ENCODE results near the gene LRP1-AS. TPM values are rescaled to one million over a fixed set of nuclear protein-coding genes. Genes with fewer than 3 reads are reported as not detected.

LRP1-AS gene
- total and polyA plus RNA-seq, 4 donors, result not detected

GRCh38 chr12:57118711-57119271, 28.6 kb downstream of the LRP1-AS start:
- no peak overlapping the region for H3K9ac ChIP-seq (ENCODE audit: insufficient read depth in 1 of 2, low read length in 2 of 2)
- no peaks in the 10 kb centered on the region for H3K27me3 ChIP-seq (ENCODE audit: control insufficient read depth in 3 of 3, insufficient read depth in 3 of 3, low read length in 2 of 3)
- H3K4me1 ChIP-seq (ENCODE audit: control insufficient read depth in 5 of 5, insufficient read depth in 5 of 5, low read length in 5 of 5), result peaks cover 0 to 3% (median 0%) of the 10 kb centered on the region in 5 donors
- H3K27ac ChIP-seq (ENCODE audit: low read depth in 1 of 2, low read length in 1 of 2), result peak overlapping the region in 1 of 2 donors; percentile 46
- no peak for TF ChIP-seq CTCF (IDR thresholded peaks at IDR 0.05; ENCODE audit: control extremely low read depth, extremely low read depth)
- H3K9me3 ChIP-seq (ENCODE audit: control insufficient read depth in 4 of 4, insufficient read depth in 3 of 4, low read length in 3 of 4), result no peaks in the 10 kb centered on the region
- H3K36me3 ChIP-seq (ENCODE audit: control insufficient read depth in 4 of 4, insufficient read depth in 4 of 4, low read length in 4 of 4), result no peaks in the 10 kb centered on the region
- 81 to 82% methylated on average over 1 of the region's 1 CpG for WGBS, 2 donors
- H3K4me3 ChIP-seq, result no peak overlapping the region
- ATAC-seq (ENCODE audit: insufficient read depth, low FRiP score) (peak; percentile 34), DNase-seq (peak in 1 of 3 donors; percentile 49)

GRCh38 chr12:57116580-57117281, 30.7 kb downstream of the LRP1-AS start:
- Histone ChIP-seq H3K4me3 (no peak overlapping the region), H3K9ac (ENCODE audit: insufficient read depth in 1 of 2, low read length in 2 of 2) (no peak overlapping the region), H3K9me3 (ENCODE audit: control insufficient read depth in 4 of 4, insufficient read depth in 3 of 4, low read length in 3 of 4) (no peaks in the 10 kb centered on the region), H3K36me3 (ENCODE audit: control insufficient read depth in 4 of 4, insufficient read depth in 4 of 4, low read length in 4 of 4) (no peaks in the 10 kb centered on the region), H3K4me1 (ENCODE audit: control insufficient read depth in 5 of 5, insufficient read depth in 5 of 5, low read length in 5 of 5) (peaks cover 0 to 10% (median 3%) of the 10 kb centered on the region in 5 donors), H3K27me3 (ENCODE audit: control insufficient read depth in 3 of 3, insufficient read depth in 3 of 3, low read length in 2 of 3) (no peaks in the 10 kb centered on the region), H3K27ac (ENCODE audit: low read depth in 1 of 2, low read length in 1 of 2) (no peak overlapping the region)
- TF ChIP-seq CTCF (IDR thresholded peaks at IDR 0.05; ENCODE audit: control extremely low read depth, extremely low read depth), result no peak
- ATAC-seq (ENCODE audit: insufficient read depth, low FRiP score) (no peak), DNase-seq (no peak)
- WGBS, 2 donors, result 75 to 92% methylated on average over 5 of the region's 5 CpGs

GRCh38 chr12:57112492-57113294, 34.7 kb downstream of the LRP1-AS start:
- DNase-seq (no peak), ATAC-seq (ENCODE audit: insufficient read depth, low FRiP score) (no peak)
- peak; percentile 84 for TF ChIP-seq CTCF (IDR thresholded peaks at IDR 0.05; ENCODE audit: control extremely low read depth, extremely low read depth)
- H3K27ac ChIP-seq (ENCODE audit: low read depth in 1 of 2, low read length in 1 of 2), result peak overlapping the region; percentile 92 to 99
- H3K4me3 ChIP-seq, result no peak overlapping the region
- H3K27me3 ChIP-seq (ENCODE audit: control insufficient read depth in 3 of 3, insufficient read depth in 3 of 3, low read length in 2 of 3), result no peaks in the 10 kb centered on the region
- WGBS, 2 donors, result 66 to 70% methylated on average over 9 of the region's 9 CpGs
- peaks cover 0 to 26% (median 7%) of the 10 kb centered on the region in 5 donors for H3K4me1 ChIP-seq (ENCODE audit: control insufficient read depth in 5 of 5, insufficient read depth in 5 of 5, low read length in 5 of 5)
- H3K36me3 ChIP-seq (ENCODE audit: control insufficient read depth in 4 of 4, insufficient read depth in 4 of 4, low read length in 4 of 4), result peaks cover 0 to 6% (median 0%) of the 10 kb centered on the region in 4 donors
- H3K9me3 ChIP-seq (ENCODE audit: control insufficient read depth in 4 of 4, insufficient read depth in 3 of 4, low read length in 3 of 4), result no peaks in the 10 kb centered on the region
- H3K9ac ChIP-seq (ENCODE audit: insufficient read depth in 1 of 2, low read length in 2 of 2), result peak overlapping the region in 1 of 2 donors; percentile 57
